HFFc6 (cell line): ENCODE results near the gene ATP8A1. TPM values are rescaled to one million over a fixed set of nuclear protein-coding genes. Genes with fewer than 3 reads are reported as not detected.
"Not testable (repeated sequence)": the region's sequence is repeated elsewhere in the genome, so short reads cannot be mapped to it uniquely, and the experiment has no call there.

Experiments
- DNase-seq: peaks from one replicate; pipeline ENCODE4 v3.0.0-alpha.2; 2018
- H3K27ac Mint-ChIP-seq: 2 replicates; pipeline ENCODE4 v1.8.0; 2020; ENCODE audit warnings: mild to moderate bottlenecking, mixed read lengths
- H3K27me3 Mint-ChIP-seq: 2 replicates; pipeline ENCODE4 v1.8.0; 2021; ENCODE audit warnings: mild to moderate bottlenecking, moderate library complexity, mixed read lengths; ENCODE audit not compliant: insufficient read depth
- H3K36me3 Mint-ChIP-seq: 2 replicates; pipeline ENCODE4 v1.8.0; 2021; ENCODE audit warnings: low read depth, mixed read lengths
- H3K4me1 Mint-ChIP-seq: 2 replicates; pipeline ENCODE4 v1.8.0; 2020; ENCODE audit warnings: low read depth, mixed read lengths
- H3K4me3 Mint-ChIP-seq: 2 replicates; pipeline ENCODE4 v1.8.0; 2020; ENCODE audit warnings: mild to moderate bottlenecking, moderate library complexity, mixed read lengths
- H3K9me3 Mint-ChIP-seq: 2 replicates; pipeline ENCODE4 v1.8.0; 2020; ENCODE audit warnings: mild to moderate bottlenecking, mixed read lengths
- total RNA-seq, 6 experiments: library from RNA; stranded (reverse); fragmentation: NEBNext Ultra II Directional; extraction: Animal tissue kit (Norgen Biotek cat#: 25700); gene quantifications; 2 replicates in 1 of 6; 3 replicates in 5 of 6; pipeline ENCODE4 v1.2.3, GENCODE V29; 2021
- TF ChIP-seq, protein P1 (sequence below): fragments of 200-600 bp; sonication (generic); IDR thresholded peaks from 2 replicates; pipeline ENCODE4 v1.5.0; 2021; ENCODE audit warnings: antibody characterized with exemption, mild to moderate bottlenecking

ATP8A1 gene
- total RNA-seq, 6 experiments from 2014 or later = 0.03 to 0.28 (median 0.11) TPM

DNA sequence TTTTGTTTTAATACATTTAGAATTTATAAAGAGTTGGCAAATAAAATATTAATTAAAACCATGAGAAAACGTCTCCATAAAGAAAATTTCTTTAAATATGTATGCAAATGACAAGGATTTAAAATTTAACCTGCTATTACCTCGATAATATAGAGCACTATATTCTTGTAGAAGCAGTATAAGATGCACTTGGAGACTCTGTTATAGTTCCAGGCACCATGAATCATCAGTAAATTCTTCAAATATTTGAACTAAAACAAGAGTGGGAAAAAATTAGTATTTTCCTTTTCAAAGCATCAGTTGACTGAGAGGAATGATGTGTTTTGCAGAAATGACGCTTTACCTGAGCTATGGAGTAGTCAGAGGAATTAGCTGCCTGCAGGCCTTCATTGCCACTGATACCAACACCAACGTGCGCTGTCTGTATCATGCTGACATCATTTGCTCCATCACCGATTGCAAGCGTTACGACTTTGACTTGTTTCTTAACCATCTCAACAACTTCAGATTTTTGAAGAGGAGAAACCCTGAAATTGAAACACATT, 192.3 kb downstream of the ATP8A1 start:
- Mint-ChIP-seq H3K4me3 (no peak overlapping the region), H3K27ac (no peak overlapping the region), H3K4me1 (no peaks in the 10 kb centered on the region), H3K36me3 (no peaks in the 10 kb centered on the region), H3K27me3 (no peaks in the 10 kb centered on the region; the same call in 1 of the 2 replicates), H3K9me3 (peaks cover 13% of the 10 kb centered on the region; the same call in 1 of the 2 replicates)
- DNase-seq = no peak
- TF ChIP-seq, protein P1, sequence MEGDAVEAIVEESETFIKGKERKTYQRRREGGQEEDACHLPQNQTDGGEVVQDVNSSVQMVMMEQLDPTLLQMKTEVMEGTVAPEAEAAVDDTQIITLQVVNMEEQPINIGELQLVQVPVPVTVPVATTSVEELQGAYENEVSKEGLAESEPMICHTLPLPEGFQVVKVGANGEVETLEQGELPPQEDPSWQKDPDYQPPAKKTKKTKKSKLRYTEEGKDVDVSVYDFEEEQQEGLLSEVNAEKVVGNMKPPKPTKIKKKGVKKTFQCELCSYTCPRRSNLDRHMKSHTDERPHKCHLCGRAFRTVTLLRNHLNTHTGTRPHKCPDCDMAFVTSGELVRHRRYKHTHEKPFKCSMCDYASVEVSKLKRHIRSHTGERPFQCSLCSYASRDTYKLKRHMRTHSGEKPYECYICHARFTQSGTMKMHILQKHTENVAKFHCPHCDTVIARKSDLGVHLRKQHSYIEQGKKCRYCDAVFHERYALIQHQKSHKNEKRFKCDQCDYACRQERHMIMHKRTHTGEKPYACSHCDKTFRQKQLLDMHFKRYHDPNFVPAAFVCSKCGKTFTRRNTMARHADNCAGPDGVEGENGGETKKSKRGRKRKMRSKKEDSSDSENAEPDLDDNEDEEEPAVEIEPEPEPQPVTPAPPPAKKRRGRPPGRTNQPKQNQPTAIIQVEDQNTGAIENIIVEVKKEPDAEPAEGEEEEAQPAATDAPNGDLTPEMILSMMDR = no peak

DNA sequence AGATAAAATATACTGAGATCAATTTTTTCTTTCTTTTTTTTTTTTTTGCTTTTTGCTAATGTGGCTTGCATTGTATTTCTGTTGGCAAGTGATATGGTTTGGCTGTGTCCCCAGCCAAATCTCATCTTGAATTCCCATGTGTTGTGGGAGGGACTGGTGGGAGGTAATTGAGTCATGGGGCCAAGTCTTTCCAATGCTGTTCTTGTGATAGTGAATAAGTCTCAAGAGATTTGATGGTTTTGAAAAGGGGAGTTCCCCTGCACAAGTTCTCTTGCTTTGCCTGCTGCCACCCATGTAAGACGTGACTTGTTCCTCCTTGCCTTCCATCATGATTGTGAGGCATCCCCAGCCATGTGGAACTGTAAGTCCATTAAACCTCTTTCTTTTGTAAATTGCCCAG, 195.7 kb downstream of the ATP8A1 start:
- H3K4me3 Mint-ChIP-seq, H3K27me3 Mint-ChIP-seq, H3K4me1 Mint-ChIP-seq, H3K27ac Mint-ChIP-seq, DNase-seq, H3K36me3 Mint-ChIP-seq: not testable (repeated sequence)
- peaks cover 13% of the 10 kb centered on the region; the same call in 1 of the 2 replicates for H3K9me3 Mint-ChIP-seq

DNA sequence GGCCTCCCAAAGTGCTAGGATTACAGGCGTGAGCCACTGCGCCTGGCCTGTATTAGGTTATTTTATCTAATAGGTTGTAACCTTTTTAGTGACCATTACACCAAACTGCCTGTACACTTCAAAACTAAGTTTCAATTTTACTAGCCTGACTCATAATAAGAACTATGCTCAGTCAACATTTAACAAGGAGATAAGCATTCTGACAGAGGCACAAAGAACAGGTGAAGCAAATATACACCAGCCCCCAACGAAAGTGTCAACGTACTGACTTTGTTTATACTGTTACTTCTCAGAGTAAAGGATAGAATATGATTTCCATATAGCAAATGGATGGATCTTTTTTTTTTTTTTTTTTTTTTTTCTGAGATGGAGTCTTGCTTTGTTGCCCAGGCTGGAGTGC, 196.9 kb downstream of the ATP8A1 start:
- Mint-ChIP-seq H3K36me3 (no peaks in the 10 kb centered on the region), H3K4me3 (no peak overlapping the region), H3K4me1 (no peaks in the 10 kb centered on the region), H3K27me3 (no peaks in the 10 kb centered on the region), H3K9me3 (peaks cover 13% of the 10 kb centered on the region; the same call in 1 of the 2 replicates), H3K27ac (no peak overlapping the region)
- DNase-seq = no peak
- TF ChIP-seq, protein P1 = no peak

DNA sequence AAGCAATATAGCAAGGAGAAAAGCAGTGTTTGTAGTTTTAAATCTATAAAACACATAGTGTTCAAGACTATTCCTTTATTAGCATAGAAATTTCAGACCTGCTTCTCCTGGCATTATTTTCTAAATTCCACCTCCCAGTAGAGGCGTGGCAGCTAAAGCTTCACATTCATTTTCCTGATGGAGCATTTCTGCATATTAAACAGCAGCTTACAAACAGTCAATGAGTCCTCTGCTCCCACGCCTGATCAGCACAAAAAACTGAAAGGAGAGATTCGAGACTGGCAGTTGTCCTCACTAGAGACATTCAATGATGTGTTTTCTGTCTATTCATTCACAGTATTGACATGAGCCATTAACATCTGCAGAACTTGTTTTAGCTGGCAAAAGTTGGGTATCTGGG, 198.2 kb downstream of the ATP8A1 start:
- TF ChIP-seq, protein P1 = no peak
- H3K9me3 Mint-ChIP-seq = peaks cover 13% of the 10 kb centered on the region; the same call in 1 of the 2 replicates
- H3K27me3 Mint-ChIP-seq = no peaks in the 10 kb centered on the region
- no peak for DNase-seq
- H3K27ac Mint-ChIP-seq = no peak overlapping the region
- H3K36me3 Mint-ChIP-seq = no peaks in the 10 kb centered on the region
- no peaks in the 10 kb centered on the region for H3K4me1 Mint-ChIP-seq
- H3K4me3 Mint-ChIP-seq = no peak overlapping the region

DNA sequence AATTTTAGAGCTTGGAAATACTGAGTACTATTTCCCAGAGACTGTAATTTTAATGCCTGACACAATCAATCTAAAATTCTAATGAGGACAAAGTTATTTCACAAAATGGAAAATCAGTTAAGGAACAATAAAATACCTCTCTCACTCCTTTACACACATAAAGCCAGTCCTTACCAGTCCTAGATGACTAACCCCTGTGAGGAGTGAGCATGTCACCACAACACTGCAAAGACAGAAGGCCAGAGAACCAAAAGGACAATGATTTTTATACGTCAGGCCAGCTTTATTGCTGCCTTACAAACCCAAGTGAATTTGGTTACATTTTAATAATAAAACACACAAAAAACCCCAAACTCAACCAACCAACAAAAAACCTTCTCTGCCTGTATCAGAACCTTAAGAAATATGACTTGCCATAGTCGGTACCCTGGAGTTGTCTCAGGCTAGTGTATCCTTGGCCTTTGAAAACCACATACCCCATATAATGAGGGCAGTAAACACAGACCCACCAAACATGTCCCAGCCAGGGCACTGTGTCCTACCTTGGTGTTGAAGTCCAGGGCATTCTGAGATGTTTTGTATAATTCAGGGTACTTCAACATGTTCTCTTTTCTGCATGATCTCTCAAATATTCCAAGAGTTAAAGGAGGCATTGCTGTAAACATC, 202.0 kb downstream of the ATP8A1 start:
- Mint-ChIP-seq H3K4me1 (no peaks in the 10 kb centered on the region), H3K27ac (no peak overlapping the region), H3K27me3 (no peaks in the 10 kb centered on the region; the same call in 1 of the 2 replicates), H3K4me3 (no peak overlapping the region), H3K36me3 (no peaks in the 10 kb centered on the region), H3K9me3 (0 out of 2 replicates have a peak, but pooled peaks cover under 1% of the 10 kb centered on the region)
- TF ChIP-seq, protein P1 = no peak
- DNase-seq = no peak

DNA sequence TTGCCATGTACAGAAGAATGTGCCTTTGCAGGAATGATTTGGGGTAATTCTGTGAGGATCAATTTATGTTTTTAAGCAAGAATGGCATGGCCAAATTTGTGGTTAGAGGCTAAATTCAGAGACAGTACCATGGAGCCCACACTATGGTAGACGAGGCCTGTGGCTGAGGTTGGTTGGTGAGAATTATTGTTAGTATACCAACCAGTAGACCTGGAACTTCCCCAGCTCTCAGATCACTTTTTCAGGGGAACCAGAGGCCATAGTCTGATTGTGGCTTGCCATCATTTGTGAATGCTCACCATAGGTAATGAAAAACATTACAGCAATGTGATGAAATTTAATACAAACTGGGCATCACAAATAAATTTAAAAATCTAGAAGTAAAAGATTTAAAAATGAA, 203.3 kb downstream of the ATP8A1 start:
- no peaks in the 10 kb centered on the region for H3K4me1 Mint-ChIP-seq
- TF ChIP-seq, protein P1 = no peak
- no peaks in the 10 kb centered on the region for H3K9me3 Mint-ChIP-seq
- H3K36me3 Mint-ChIP-seq = no peaks in the 10 kb centered on the region
- H3K27ac Mint-ChIP-seq = no peak overlapping the region
- DNase-seq = no peak
- H3K4me3 Mint-ChIP-seq = no peak overlapping the region
- H3K27me3 Mint-ChIP-seq = no peaks in the 10 kb centered on the region; the same call in 1 of the 2 replicates
